Nephron (organoid): ENCODE measurements around the gene AKT1.

Experiments used
- H3K27ac Mint-ChIP-seq, 3 experiments: 2 replicates each; pipeline ENCODE4 v1.8.0; 2020; ENCODE audit warnings: mixed read lengths in 3 of 3, mild to moderate bottlenecking in 2 of 3, moderate library complexity in 1 of 3
- H3K27me3 Mint-ChIP-seq: 2 replicates; pipeline ENCODE4 v1.8.0; 2021; ENCODE audit warnings: low read depth, mild to moderate bottlenecking, moderate library complexity, mixed read lengths
- H3K36me3 Mint-ChIP-seq: 2 replicates; pipeline ENCODE4 v1.8.0; 2020; ENCODE audit warnings: low read depth, mixed read lengths
- H3K4me1 Mint-ChIP-seq: 2 replicates; pipeline ENCODE4 v1.8.0; 2020; ENCODE audit warnings: mixed read lengths
- H3K4me3 Mint-ChIP-seq, 3 experiments: 2 replicates each; pipeline ENCODE4 v1.8.0; 2020; ENCODE audit warnings: mild to moderate bottlenecking in 3 of 3, mixed read lengths in 3 of 3, moderate library complexity in 2 of 3
- H3K9me3 Mint-ChIP-seq: 2 replicates; pipeline ENCODE4 v1.8.0; 2020; ENCODE audit warnings: mixed read lengths
- TF ChIP-seq, protein P1 (sequence below), 3 experiments: fragments of 200-600 bp; sonication (generic); IDR thresholded peaks; one replicate each; pipeline ENCODE4 v1.5.0; 2021; ENCODE audit warnings: antibody characterized with exemption in 3 of 3; ENCODE audit not compliant: unreplicated experiment in 3 of 3

The AKT1 gene

DNA sequence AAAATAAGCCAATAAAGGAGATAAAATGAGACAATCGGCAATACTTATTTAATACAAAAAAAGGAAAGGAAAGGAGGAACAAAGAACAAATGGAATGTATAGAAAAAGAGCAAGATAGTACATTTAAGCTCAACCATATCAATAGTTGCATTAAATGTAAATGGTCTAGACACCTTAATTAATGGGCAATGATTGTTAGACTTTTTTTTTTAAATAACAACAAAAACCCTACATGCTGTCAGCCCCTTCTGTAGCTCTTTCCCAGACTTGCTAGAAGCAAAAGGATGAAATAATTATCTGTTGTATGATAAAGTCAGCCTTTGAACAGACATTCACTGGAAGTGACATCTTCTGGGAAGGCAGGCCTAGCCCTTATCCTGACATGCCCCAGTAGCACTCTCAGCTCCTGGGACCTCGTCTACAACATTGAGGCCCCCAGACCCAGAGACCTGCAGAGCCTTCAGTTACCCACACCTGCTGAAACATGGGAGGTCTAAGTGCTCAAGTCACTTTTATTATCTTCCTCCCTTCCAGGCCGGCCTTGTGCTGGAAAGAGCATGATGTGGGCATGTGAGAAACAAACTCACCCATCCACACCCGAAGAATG, 29.2 kb downstream of the AKT1 start:
- peaks cover 8% of the 10 kb centered on the region for H3K4me1 Mint-ChIP-seq
- H3K9me3 Mint-ChIP-seq, result peaks cover 11% of the 10 kb centered on the region
- peaks cover 58% of the 10 kb centered on the region for H3K36me3 Mint-ChIP-seq
- no peak overlapping the region for H3K4me3 Mint-ChIP-seq
- H3K27ac Mint-ChIP-seq, result no peak overlapping the region
- no peaks in the 10 kb centered on the region for H3K27me3 Mint-ChIP-seq
- TF ChIP-seq, protein P1, sequence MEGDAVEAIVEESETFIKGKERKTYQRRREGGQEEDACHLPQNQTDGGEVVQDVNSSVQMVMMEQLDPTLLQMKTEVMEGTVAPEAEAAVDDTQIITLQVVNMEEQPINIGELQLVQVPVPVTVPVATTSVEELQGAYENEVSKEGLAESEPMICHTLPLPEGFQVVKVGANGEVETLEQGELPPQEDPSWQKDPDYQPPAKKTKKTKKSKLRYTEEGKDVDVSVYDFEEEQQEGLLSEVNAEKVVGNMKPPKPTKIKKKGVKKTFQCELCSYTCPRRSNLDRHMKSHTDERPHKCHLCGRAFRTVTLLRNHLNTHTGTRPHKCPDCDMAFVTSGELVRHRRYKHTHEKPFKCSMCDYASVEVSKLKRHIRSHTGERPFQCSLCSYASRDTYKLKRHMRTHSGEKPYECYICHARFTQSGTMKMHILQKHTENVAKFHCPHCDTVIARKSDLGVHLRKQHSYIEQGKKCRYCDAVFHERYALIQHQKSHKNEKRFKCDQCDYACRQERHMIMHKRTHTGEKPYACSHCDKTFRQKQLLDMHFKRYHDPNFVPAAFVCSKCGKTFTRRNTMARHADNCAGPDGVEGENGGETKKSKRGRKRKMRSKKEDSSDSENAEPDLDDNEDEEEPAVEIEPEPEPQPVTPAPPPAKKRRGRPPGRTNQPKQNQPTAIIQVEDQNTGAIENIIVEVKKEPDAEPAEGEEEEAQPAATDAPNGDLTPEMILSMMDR (IDR thresholded peaks at IDR 0.05; ENCODE audit: unreplicated experiment in 3 of 3), result no peak

DNA sequence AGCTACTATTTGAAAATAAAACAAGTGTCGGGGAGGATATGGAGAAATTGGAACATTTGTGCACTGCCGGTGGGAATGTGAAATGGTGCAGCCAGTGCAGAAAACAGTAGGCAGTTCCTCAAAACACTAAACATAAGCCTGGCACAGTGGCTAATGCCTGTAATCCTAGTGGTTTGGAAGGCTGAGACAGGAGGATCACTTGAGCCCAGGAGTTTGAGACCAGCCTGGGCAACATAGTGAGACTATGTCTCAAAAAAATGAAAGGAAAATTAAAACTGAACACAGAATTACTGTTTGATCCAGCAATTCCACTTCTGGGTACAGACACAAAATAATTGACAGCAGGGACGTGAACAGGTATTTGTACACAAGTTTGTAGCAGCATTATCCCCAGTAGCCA, 30.0 kb downstream of the AKT1 start:
- TF ChIP-seq, protein P1 (IDR thresholded peaks at IDR 0.05; ENCODE audit: unreplicated experiment in 3 of 3), result no peak
- H3K36me3 Mint-ChIP-seq, result peaks cover 57% of the 10 kb centered on the region
- no peak overlapping the region for H3K27ac Mint-ChIP-seq
- peaks cover 14% of the 10 kb centered on the region for H3K9me3 Mint-ChIP-seq
- H3K27me3 Mint-ChIP-seq, result no peaks in the 10 kb centered on the region
- H3K4me1 Mint-ChIP-seq, result peaks cover 8% of the 10 kb centered on the region
- no peak overlapping the region for H3K4me3 Mint-ChIP-seq

DNA sequence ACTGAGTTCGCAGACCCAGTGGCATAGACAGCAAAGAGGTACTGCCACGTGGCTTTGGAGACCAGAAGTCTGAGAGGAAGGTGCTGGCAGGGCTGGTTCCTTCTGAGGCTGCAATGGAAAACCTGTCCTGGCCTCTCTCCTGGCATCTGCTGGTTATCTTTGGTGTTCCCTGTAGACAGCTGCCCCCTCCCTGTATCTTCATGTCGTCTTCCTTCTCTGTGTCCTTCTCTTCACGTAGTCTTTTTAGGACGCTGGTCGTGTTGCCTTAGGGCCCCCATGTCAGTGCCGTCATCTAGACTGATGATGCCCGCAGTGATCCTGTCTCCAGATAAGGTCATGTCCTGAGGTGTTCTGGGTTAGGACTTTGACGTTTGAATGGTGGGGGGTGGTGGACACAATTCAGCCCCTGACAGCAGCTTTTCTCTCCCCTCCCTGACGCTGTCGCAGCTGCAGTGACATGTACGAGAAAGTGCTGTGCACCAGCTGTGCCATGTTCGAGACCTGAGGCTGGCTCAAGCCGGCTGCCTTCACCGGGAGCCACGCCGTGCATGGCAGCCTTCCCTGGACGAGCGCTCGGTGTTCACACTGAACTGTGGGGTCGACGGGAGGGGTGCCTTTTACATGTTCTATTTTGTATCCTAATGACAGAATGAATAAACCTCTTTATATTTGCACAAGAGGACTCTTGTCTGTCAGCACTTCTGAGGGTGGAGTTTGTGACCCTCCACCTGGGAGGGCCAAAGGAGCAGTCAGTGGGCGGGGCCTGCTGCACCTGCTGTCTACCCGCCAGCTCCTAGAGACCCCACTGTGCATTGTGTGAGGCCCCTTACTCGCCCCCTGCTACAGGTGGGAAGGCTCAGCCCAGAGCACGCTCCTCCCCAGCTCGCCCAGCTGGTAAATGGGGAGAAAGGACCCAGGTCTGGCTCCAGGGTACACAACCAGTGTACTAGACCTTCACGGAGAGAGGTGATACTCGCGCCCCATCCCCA, 36.3 kb downstream of the AKT1 start:
- peaks cover 8% of the 10 kb centered on the region for H3K4me1 Mint-ChIP-seq
- no peaks in the 10 kb centered on the region for H3K27me3 Mint-ChIP-seq
- TF ChIP-seq, protein P1 (IDR thresholded peaks at IDR 0.05; ENCODE audit: unreplicated experiment in 3 of 3), result no peak
- no peak overlapping the region for H3K27ac Mint-ChIP-seq
- peak overlapping the region; percentile 10 to 31 (median 24) for H3K4me3 Mint-ChIP-seq
- peaks cover 8% of the 10 kb centered on the region for H3K9me3 Mint-ChIP-seq
- H3K36me3 Mint-ChIP-seq, result peaks cover 62% of the 10 kb centered on the region

DNA sequence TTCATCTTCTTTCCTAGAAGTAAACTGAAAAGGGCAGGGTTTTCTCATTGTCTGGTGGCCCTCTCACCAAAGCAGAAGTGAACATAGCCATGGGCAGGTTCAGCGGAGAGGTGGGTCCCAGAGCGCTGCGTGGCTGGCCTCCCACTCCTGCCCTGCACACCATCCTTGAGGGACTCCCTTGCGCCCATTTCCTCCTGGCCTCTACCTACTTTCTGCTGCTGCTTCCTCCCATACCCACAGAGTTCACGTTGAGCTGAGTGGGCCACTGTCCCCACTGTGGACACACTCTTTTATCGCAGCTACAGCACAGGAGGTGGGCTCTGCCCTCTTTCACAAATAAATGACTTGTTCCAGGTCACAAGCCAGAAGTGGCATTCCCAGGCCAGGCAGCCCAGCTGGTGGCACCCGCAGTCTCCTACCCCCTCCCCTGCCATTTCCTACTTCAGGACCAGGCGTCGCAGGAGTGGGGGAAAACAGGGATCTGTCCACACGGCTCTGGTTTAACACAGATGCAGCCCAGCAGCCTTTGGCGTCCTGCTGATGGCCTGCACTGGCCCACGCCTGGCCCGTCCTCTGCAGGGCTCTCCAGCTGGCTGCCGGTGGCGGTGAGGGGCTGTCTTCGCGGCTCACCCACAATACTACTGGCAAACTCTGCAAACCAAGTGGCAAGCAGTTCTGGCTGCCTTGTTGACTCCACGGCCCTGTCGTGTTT, 37.7 kb downstream of the AKT1 start:
- Mint-ChIP-seq H3K4me3 (peak overlapping the region in 1 of 3 experiments; percentile 34), H3K27me3 (no peaks in the 10 kb centered on the region)

DNA sequence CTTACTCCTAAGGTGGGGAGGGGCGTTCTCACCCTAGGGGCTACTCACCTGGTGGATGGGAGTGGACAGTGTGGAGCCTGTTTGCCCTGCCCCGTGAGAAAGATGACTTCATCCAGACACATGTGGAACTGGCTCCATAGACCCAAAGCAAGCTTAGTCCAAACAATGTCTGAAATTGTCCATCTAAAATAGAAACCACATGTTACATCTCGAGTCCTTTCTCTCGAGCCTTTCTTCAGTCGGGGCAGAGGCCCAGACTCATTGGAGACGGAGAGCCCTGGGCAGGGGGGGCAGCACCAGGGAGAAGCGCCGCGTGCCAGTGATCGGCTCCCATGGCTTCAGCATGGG, 38.3 kb downstream of the AKT1 start:
- Mint-ChIP-seq H3K4me1 (peaks cover 16% of the 10 kb centered on the region), H3K9me3 (peaks cover 6% of the 10 kb centered on the region), H3K27ac (no peak overlapping the region), H3K4me3 (peak overlapping the region in 2 of 3 experiments; percentile 13 to 19), H3K27me3 (no peaks in the 10 kb centered on the region), H3K36me3 (peaks cover 52% of the 10 kb centered on the region)
- TF ChIP-seq, protein P1 (IDR thresholded peaks at IDR 0.05; ENCODE audit: unreplicated experiment in 3 of 3), result no peak

More for the DNA sequence above, 37.7 kb downstream of the AKT1 start:
- TF ChIP-seq, protein P1 (IDR thresholded peaks at IDR 0.05; ENCODE audit: unreplicated experiment in 3 of 3), result no peak
- Mint-ChIP-seq H3K4me1 (peaks cover 16% of the 10 kb centered on the region), H3K36me3 (peaks cover 57% of the 10 kb centered on the region), H3K27ac (no peak overlapping the region), H3K9me3 (peaks cover 8% of the 10 kb centered on the region)
